Measurements from ENCODE around the gene MEX3D.

Gene MEX3D

DNA sequence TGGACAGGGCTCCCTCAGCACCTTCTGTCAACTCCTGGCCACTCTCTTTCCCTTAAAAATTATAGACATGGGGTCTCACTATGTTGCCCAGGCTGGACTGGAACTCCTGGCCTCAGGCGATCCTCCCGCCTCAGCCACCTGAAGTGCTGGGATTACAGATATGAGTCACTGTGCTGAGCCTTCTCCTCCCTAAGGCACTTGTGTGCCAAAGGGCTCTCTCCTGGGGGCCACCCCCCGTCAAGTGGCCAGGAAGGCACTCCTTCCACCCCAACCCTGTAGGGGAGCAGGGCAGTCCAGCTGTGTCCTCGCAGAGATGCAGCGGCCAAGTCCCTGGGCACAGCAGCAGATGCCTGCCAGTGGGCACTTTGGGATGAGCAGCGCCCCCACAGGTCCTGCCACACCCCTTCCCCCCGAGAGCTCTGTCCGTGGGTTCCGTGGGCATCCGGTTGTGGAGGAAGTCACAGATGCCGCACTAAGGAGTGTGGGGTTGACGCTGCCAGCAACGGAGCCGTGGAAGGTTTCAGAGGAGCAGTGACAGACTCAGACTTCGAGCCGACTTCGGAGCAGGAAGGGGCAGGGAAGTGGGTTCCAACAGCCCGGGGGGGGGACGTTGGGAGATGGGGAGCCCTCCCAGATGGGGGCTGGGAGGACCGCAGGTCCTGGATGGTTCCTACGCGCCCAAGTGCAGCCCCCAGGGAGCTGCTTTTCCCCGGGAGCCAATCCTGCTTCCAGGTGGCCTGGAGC, 40.4 kb upstream of the MEX3D start:
- TF ChIP-seq TAF1 (IDR thresholded peaks at IDR 0.05; ENCODE audit: low read depth) (no peak), USF1 (IDR thresholded peaks at IDR 0.05) (no peak), YY1 (IDR thresholded peaks at IDR 0.05; ENCODE audit: low read depth) (no peak), RAD21 (IDR thresholded peaks at IDR 0.05; ENCODE audit: low read depth) (no peak)

DNA sequence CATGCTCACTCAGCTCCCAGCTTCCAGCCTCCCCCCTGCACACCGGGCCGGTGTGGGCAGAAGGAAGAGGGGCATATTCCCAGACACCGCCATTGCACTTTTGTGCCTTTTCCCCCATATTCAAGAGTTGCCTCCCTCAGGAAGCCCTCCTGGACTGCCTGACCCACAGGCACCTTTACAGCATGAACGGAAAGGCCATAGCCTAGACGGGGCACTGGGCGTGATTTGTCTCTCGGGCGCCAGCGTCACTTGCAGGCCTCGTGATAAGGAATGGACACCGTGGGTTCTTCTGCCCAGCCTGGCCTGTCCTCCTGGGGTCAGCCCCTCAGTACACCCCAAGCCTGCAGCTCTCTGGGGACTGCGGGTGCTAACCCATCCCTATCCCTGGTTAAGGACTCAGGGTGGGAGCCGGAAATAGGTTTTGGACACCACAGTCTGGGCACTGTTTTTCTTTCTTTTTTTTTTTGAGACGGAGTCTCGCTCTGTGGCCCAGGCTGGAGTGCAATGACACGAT, 38.1 kb upstream of the MEX3D start:
- TF ChIP-seq, protein P1, sequence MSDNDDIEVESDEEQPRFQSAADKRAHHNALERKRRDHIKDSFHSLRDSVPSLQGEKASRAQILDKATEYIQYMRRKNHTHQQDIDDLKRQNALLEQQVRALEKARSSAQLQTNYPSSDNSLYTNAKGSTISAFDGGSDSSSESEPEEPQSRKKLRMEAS (IDR thresholded peaks at IDR 0.05): no peak
- TF ChIP-seq CREB1 (IDR thresholded peaks at IDR 0.05; ENCODE audit: low read depth): no peak
- TF ChIP-seq ZBTB7A (IDR thresholded peaks at IDR 0.05; ENCODE audit: low read depth): no peak
- no peak for TF ChIP-seq RAD21 (IDR thresholded peaks at IDR 0.05; ENCODE audit: low read depth)
- TF ChIP-seq CEBPB (IDR thresholded peaks at IDR 0.05): no peak
- TF ChIP-seq NFIC (IDR thresholded peaks at IDR 0.05): no peak
- no peak for TF ChIP-seq TEAD4 (IDR thresholded peaks at IDR 0.05)
- TF ChIP-seq EP300 (IDR thresholded peaks at IDR 0.05; ENCODE audit: borderline replicate concordance): no peak
- no peak for TF ChIP-seq FOXM1 (IDR thresholded peaks at IDR 0.05; ENCODE audit: borderline replicate concordance, low read depth)
- no peak for TF ChIP-seq EGR1 (IDR thresholded peaks at IDR 0.05)
- no peak for TF ChIP-seq TCF12 (IDR thresholded peaks at IDR 0.05; ENCODE audit: low read depth)
- no peak for TF ChIP-seq TAF1 (IDR thresholded peaks at IDR 0.05; ENCODE audit: low read depth)
- TF ChIP-seq, protein P2, sequence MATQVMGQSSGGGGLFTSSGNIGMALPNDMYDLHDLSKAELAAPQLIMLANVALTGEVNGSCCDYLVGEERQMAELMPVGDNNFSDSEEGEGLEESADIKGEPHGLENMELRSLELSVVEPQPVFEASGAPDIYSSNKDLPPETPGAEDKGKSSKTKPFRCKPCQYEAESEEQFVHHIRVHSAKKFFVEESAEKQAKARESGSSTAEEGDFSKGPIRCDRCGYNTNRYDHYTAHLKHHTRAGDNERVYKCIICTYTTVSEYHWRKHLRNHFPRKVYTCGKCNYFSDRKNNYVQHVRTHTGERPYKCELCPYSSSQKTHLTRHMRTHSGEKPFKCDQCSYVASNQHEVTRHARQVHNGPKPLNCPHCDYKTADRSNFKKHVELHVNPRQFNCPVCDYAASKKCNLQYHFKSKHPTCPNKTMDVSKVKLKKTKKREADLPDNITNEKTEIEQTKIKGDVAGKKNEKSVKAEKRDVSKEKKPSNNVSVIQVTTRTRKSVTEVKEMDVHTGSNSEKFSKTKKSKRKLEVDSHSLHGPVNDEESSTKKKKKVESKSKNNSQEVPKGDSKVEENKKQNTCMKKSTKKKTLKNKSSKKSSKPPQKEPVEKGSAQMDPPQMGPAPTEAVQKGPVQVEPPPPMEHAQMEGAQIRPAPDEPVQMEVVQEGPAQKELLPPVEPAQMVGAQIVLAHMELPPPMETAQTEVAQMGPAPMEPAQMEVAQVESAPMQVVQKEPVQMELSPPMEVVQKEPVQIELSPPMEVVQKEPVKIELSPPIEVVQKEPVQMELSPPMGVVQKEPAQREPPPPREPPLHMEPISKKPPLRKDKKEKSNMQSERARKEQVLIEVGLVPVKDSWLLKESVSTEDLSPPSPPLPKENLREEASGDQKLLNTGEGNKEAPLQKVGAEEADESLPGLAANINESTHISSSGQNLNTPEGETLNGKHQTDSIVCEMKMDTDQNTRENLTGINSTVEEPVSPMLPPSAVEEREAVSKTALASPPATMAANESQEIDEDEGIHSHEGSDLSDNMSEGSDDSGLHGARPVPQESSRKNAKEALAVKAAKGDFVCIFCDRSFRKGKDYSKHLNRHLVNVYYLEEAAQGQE (IDR thresholded peaks at IDR 0.05; ENCODE audit: low read depth): no peak
- TF ChIP-seq USF1 (IDR thresholded peaks at IDR 0.05): no peak
- TF ChIP-seq YY1 (IDR thresholded peaks at IDR 0.05; ENCODE audit: low read depth): no peak

- TF ChIP-seq EGR1 (IDR thresholded peaks at IDR 0.05): 0 out of 2 replicates have a peak, but pooled peaks have one; percentile 37
- TF ChIP-seq YY1 (IDR thresholded peaks at IDR 0.05; ENCODE audit: low read depth): 0 out of 2 replicates have a peak, but pooled peaks have one; percentile 19
- no peak for TF ChIP-seq FOXM1 (IDR thresholded peaks at IDR 0.05; ENCODE audit: borderline replicate concordance, low read depth)
- no peak for TF ChIP-seq ZBTB7A (IDR thresholded peaks at IDR 0.05; ENCODE audit: low read depth)
- peak; percentile 96 for TF ChIP-seq USF1 (IDR thresholded peaks at IDR 0.05)
- TF ChIP-seq TAF1 (IDR thresholded peaks at IDR 0.05; ENCODE audit: low read depth): peak; percentile 61
- TF ChIP-seq CEBPB (IDR thresholded peaks at IDR 0.05): no peak
- TF ChIP-seq, protein P2 (IDR thresholded peaks at IDR 0.05; ENCODE audit: low read depth): no peak
- TF ChIP-seq TCF12 (IDR thresholded peaks at IDR 0.05; ENCODE audit: low read depth): no peak
- no peak for TF ChIP-seq CREB1 (IDR thresholded peaks at IDR 0.05; ENCODE audit: low read depth)
- TF ChIP-seq RAD21 (IDR thresholded peaks at IDR 0.05; ENCODE audit: low read depth): peak; percentile 64
- 0 out of 2 replicates have a peak, but pooled peaks have one; percentile 24 for TF ChIP-seq TEAD4 (IDR thresholded peaks at IDR 0.05)
- TF ChIP-seq, protein P1 (IDR thresholded peaks at IDR 0.05): peak; percentile 89
Measured at GRCh38 chr19:1605236-1606137, 37.4 kb upstream of the MEX3D start, which contains the start of gene UQCR11. Gene UQCR11 (minus strand): TSS chr19:1605462. CDS start chr19:1605409, 53 bp downstream.

GRCh38 chr19:1602091-1602707, 34.1 kb upstream of the MEX3D start:
- TF ChIP-seq, protein P2 (IDR thresholded peaks at IDR 0.05; ENCODE audit: low read depth): no peak
- TF ChIP-seq CREB1 (IDR thresholded peaks at IDR 0.05; ENCODE audit: low read depth): no peak
- TF ChIP-seq TEAD4 (IDR thresholded peaks at IDR 0.05): no peak
- TF ChIP-seq EP300 (IDR thresholded peaks at IDR 0.05; ENCODE audit: borderline replicate concordance): no peak
- TF ChIP-seq TAF1 (IDR thresholded peaks at IDR 0.05; ENCODE audit: low read depth): no peak
- TF ChIP-seq, protein P1 (IDR thresholded peaks at IDR 0.05): no peak

All from Ishikawa (cell line).